GM12878 (cell line): ENCODE results near the gene PLEKHA6. TPM values are rescaled to one million over a fixed set of nuclear protein-coding genes. Genes with fewer than 3 reads are reported as not detected.

Experiments
- ATAC-seq: fragments of 200-7000 bp; cut with Tn5 transposase; 3 replicates; pipeline ENCODE4 v1.9.1; 2020; ENCODE audit warnings: mild to moderate bottlenecking, moderate library complexity
- BruUV-seq: library from RNA; stranded (reverse); fragments of 400-500 nt; replicated peaks from 2 replicates; lab custom pipeline; 2021; lab: Mats Ljungman, UMichigan
- CTCF ChIA-PET: fragments of 300-600 bp; sonication (Branson Sonifier 250); formaldehyde crosslinking; extraction: SDS; loops from one replicate; lab custom pipeline; 2021; ENCODE audit warnings: inconsistent platforms; lab: Yijun Ruan, JAX
- POLR2A ChIA-PET: fragments of 350-600 bp; formaldehyde crosslinking; extraction: SDS; loops from one replicate; lab custom pipeline; 2021; ENCODE audit warnings: inconsistent platforms; lab: Charles Lee
- RAD21 ChIA-PET: fragments of 300-600 bp; sonication (Branson Sonifier 250); formaldehyde crosslinking; loops from one replicate; lab custom pipeline; 2023; ENCODE audit warnings: antibody characterized with exemption; ENCODE audit not compliant: unreplicated experiment; lab: Charles Lee
- SMC1A ChIA-PET: fragments of 300-600 bp; sonication (Branson Sonifier 250); formaldehyde crosslinking; loops from one replicate; lab custom pipeline; 2023; ENCODE audit not compliant: unreplicated experiment, uncharacterized antibody; lab: Charles Lee
- DNase-seq: peaks from one replicate; pipeline ENCODE4 v3.0.0-alpha.2; 2011; ENCODE audit warnings: low read depth, low spot score
- FAIRE-seq: peaks from 3 replicates; lab custom pipeline; 2011; peaks lifted over from hg19 to GRCh38; lab: Jason Lieb, UNC
- H2AFZ ChIP-seq: 2 replicates; pipeline ENCODE4 v1.6.0; 2011; ENCODE audit warnings: low read depth, low read length, control low read depth; ENCODE audit not compliant: control insufficient read depth
- H3K27ac ChIP-seq: 2 replicates; pipeline ENCODE4 v1.5.1; 2011; ENCODE audit warnings: control low read depth; ENCODE audit not compliant: control insufficient read depth, insufficient read depth
- H3K27me3 ChIP-seq, 2 experiments: replicated peaks in 1 of 2; 2 replicates each; pipeline versions ENCODE4 v1.6.0 to v1.6.1; 2011; ENCODE audit warnings: low read length in 1 of 2; ENCODE audit not compliant: control insufficient read depth in 2 of 2, insufficient read depth in 2 of 2
- H3K36me3 ChIP-seq, 2 experiments: 2 replicates each; pipeline ENCODE4 v1.5.1; 2011; ENCODE audit warnings: low read length in 1 of 2; ENCODE audit not compliant: control insufficient read depth in 2 of 2, insufficient read depth in 2 of 2
- H3K4me1 ChIP-seq: 2 replicates; pipeline ENCODE4 v1.6.1; 2011; ENCODE audit warnings: mild to moderate bottlenecking, low read length, moderate library complexity, mixed read lengths; ENCODE audit not compliant: control insufficient read depth, insufficient read depth
- H3K4me2 ChIP-seq: 2 replicates; pipeline ENCODE4 v1.6.0; 2011; ENCODE audit warnings: control low read depth; ENCODE audit not compliant: control insufficient read depth, insufficient read depth
- H3K4me3 ChIP-seq: fragments of 200-600 bp; sonication (generic); 2 replicates; pipeline ENCODE4 v1.5.1; 2016
- H3K79me2 ChIP-seq: 2 replicates; pipeline ENCODE4 v1.6.0; 2011; ENCODE audit warnings: low read length; ENCODE audit not compliant: control insufficient read depth, insufficient read depth
- H3K9ac ChIP-seq: 2 replicates; pipeline ENCODE4 v1.8.0; 2011; ENCODE audit warnings: low read length, control low read depth, mixed read lengths; ENCODE audit not compliant: control insufficient read depth, insufficient read depth
- H3K9me3 ChIP-seq: replicated peaks from 3 replicates; pipeline ENCODE4 v1.5.1; 2011; ENCODE audit warnings: mild to moderate bottlenecking, low read length; ENCODE audit not compliant: control insufficient read depth, insufficient read depth
- H4K20me1 ChIP-seq: 2 replicates; pipeline ENCODE4 v1.6.0; 2011; ENCODE audit not compliant: control insufficient read depth, insufficient read depth
- EGR1 ChIP-seq, 2 experiments: IDR thresholded peaks; 1 replicate in 1 of 2; 2 replicates in 1 of 2; pipeline ENCODE4 v1.6.1; 2011 to 2012; ENCODE audit warnings: low read depth in 2 of 2, low read length in 2 of 2, borderline replicate concordance in 1 of 2, mild to moderate bottlenecking in 1 of 2, moderate library complexity in 1 of 2
- MYB ChIP-seq: fragments of 150-350 bp; IDR thresholded peaks from 2 replicates; pipeline ENCODE4 v1.6.1; 2014; ENCODE audit warnings: mild to moderate bottlenecking, low read depth, low read length, borderline replicate concordance
- SPI1 ChIP-seq: IDR thresholded peaks from 2 replicates; pipeline ENCODE4 v1.6.1; 2011; ENCODE audit warnings: low read depth, mild to moderate bottlenecking, low read length, moderate library complexity, borderline replicate concordance; ENCODE audit not compliant: insufficient read depth
- WGBS: methylation state at CpG from one replicate; pipeline ENCODE4 v1.1.6; 2016; ENCODE audit warnings: low lambda C conversion rate; ENCODE audit not compliant: insufficient replicate concordance, insufficient coverage; ENCODE audit errors: missing lambda C conversion rate; 5-methylcytosine and 5-hydroxymethylcytosine counted together
- in situ Hi-C: fragments of 300-500 bp; cut with MboI; formaldehyde crosslinking; loops from 9 replicates; pipeline ENCODE4 v1.14.3; 2018; ENCODE audit warnings: mixed read lengths
- intact Hi-C: fragments of 100-400 bp; cut with micrococcal nuclease; formaldehyde crosslinking; loops from one replicate; pipeline ENCODE4 v1.14.2; 2022; ENCODE audit not compliant: unreplicated experiment
- polyA plus RNA-seq, 11 experiments: library from polyadenylated mRNA; depleted of rRNA in 4 of 11; unstranded in 6 of 11; stranded (reverse) in 5 of 11; fragments of >200 nt; fragmentation: Nextera tagmentation in 4 of 11; fragmentation: Illumina TruSeq in 1 of 11; extraction: Ambion mirVana in 4 of 11; extraction: Trizol in 1 of 11; gene quantifications; 1 replicate in 1 of 11; 2 replicates in 10 of 11; pipeline versions ENCODE4 v1.2.1 to v1.2.3, GENCODE V29; 2011 to 2016; ENCODE audit warnings: inconsistent platforms in 2 of 11, missing spikeins in 2 of 11, low read depth in 1 of 11
- total RNA-seq, 4 experiments: library from RNA; depleted of rRNA in 3 of 4; stranded (reverse); fragments of >200 nt in 3 of 4; fragmentation: Illumina TruSeq in 1 of 4; extraction: Trizol in 1 of 4; gene quantifications; 2 replicates each; pipeline versions ENCODE4 v1.2.1 to v1.2.3, GENCODE V29; 2013 to 2021
- TF ChIP-seq, protein P1 (sequence below): fragments of 450-650 bp; IDR thresholded peaks from 2 replicates; pipeline ENCODE4 v1.6.1; 2018; ENCODE audit warnings: borderline replicate concordance, mild to moderate bottlenecking; ENCODE audit not compliant: partially characterized antibody

The PLEKHA6 gene
- total and polyA plus RNA-seq, 10 of the 15 experiments (the other 5 are each of a cell fraction or from before 2014, with no cell fraction given): 0.04 to 0.81 (median 0.19) TPM; not detected in 4

DNA sequence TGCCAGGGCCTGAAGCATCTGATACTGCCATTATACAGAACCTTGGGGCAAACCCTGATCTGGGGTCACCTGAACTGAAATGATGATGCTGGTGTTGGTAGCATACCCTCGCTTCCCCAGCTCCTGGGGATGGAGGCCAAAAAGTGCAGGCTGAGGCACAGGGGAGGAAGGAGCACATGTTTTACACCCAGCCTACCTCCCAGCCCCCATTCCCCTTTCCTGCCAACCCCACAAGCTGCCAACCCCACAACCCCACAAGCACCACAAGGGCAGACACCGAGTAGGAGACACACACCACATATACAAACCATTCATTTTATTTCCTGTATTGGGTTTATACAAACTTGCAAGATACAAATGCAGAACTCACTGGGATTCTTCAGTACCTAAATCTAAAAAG lies 141.2 kb downstream of the PLEKHA6 start (continued):
- TF ChIP-seq MYB (no peak), EGR1 (IDR thresholded peaks at IDR 0.05; ENCODE audit: borderline replicate concordance in 1 of 2, low read depth in 2 of 2, low read length in 2 of 2) (no peak)
- TF ChIP-seq, protein P1, sequence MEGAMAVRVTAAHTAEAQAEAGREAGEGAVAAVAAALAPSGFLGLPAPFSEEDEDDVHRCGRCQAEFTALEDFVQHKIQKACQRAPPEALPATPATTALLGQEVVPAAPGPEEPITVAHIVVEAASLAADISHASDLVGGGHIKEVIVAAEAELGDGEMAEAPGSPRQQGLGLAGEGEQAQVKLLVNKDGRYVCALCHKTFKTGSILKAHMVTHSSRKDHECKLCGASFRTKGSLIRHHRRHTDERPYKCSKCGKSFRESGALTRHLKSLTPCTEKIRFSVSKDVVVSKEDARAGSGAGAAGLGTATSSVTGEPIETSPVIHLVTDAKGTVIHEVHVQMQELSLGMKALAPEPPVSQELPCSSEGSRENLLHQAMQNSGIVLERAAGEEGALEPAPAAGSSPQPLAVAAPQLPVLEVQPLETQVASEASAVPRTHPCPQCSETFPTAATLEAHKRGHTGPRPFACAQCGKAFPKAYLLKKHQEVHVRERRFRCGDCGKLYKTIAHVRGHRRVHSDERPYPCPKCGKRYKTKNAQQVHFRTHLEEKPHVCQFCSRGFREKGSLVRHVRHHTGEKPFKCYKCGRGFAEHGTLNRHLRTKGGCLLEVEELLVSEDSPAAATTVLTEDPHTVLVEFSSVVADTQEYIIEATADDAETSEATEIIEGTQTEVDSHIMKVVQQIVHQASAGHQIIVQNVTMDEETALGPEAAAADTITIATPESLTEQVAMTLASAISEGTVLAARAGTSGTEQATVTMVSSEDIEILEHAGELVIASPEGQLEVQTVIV: no peak

DNA sequence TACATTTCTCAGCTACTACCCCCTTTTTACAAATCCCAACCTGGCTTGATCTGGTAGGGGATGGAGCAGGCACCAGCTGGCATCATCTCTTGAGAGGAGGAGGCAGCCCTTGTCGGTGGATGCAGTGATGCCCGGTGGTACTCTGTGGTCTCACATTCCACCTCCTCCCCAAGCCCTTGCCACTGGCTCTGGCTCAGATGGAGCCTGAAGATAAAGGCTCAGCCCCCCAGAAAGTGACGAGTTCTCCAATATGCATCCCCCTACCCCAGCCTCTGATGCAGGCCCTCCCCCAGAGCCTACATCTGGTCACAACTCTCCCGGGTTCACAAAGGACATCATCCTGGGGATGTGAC lies 142.1 kb downstream of the PLEKHA6 start:
- Histone ChIP-seq H3K27ac (no peak overlapping the region), H3K4me3 (no peak overlapping the region), H4K20me1 (no peaks in the 10 kb centered on the region; the same call in 1 of the 2 replicates), H3K4me2 (no peak overlapping the region), H3K36me3 (no peaks in the 10 kb centered on the region), H3K4me1 (no peaks in the 10 kb centered on the region), H3K9me3 (no peaks in the 10 kb centered on the region), H3K27me3 (peaks cover 0 to 2% of the 10 kb centered on the region in 2 experiments; a peak in 3 of 4 replicates), H3K9ac (no peak overlapping the region), H2AFZ (no peak overlapping the region), H3K79me2 (no peaks in the 10 kb centered on the region)
- ChIA-PET RAD21 (no interaction called here), CTCF (interaction anchor here (1.3 to 5.2 kb wide), 2 partner anchors 12 to 283 kb away, joined by 3 to 29 read pairs; no protein-coding TSS in a partner anchor), SMC1A (no interaction called here), POLR2A (no interaction called here)
- BruUV-seq: no TSS peak
- FAIRE-seq (no peak), ATAC-seq (no peak), DNase-seq (no peak)
- WGBS: 28% methylated on average over 4 of the region's 4 CpGs
- in situ Hi-C loops: no loop called here
- intact Hi-C loops: no loop called here
- no peak for TF ChIP-seq SPI1
